Measurements from ENCODE around the gene MARCHF4. TPM values are rescaled to one million over a fixed set of nuclear protein-coding genes. Genes with fewer than 3 reads are reported as not detected.

Gene MARCHF4
- total and polyA plus RNA-seq, 4 donors: 0.13 TPM; not detected in 3

DNA sequence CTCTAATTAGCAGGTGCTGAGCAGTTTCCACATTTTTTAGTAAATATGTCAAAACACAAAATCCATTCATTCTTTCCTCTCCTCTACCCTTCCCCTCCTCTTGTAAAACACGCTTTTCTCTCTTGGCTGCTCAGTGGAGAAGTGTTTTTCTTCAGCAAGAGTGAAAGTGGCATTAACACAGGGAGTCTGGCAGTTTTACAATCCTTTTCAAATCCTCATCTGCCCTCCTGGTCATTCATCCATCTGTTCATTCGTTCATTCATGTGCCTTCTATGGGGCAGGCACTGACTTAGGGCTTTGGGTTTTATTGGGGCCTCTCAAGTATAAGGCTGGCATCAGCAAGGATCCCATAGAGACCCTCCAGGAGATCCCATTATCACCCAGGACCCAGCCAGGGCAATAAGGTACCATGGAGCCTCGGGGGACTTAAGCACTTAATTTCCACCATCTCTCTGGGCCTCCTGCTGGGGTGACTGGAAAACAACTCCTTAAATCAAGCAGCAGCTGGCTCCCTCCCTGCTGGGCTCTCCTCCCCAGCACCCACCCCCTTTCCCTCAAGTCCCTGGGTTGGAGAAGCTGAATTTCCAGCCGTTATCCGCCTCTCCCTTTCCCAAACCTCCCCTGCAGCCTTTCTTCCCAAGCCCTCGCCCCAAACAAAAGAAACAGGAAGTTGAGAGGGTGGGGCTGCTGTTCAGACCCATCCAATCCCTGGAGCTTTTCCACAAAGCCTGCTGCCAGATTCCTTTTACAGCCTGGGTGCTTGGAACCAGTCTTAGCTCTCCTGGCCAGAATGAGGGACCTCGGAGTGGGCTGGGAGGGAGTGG, 32.6 kb downstream of the MARCHF4 start:
- peak in 1 of 2 donors; percentile 51 for DNase-seq
- 5 to 8% methylated on average over 7 of the region's 7 CpGs for WGBS, 2 donors
- Histone ChIP-seq H3K4me3 (ENCODE audit: low read length in 2 of 2) (no peak overlapping the region), H3K4me1 (ENCODE audit: control insufficient read depth in 1 of 2, insufficient read depth in 2 of 2, low read length in 2 of 2) (no peaks in the 10 kb centered on the region), H3K27ac (ENCODE audit: low read depth in 1 of 2, low read length in 2 of 2) (peak overlapping the region in 1 of 2 donors; percentile 22), H3K9me3 (ENCODE audit: control insufficient read depth, low read length) (no peaks in the 10 kb centered on the region), H3K36me3 (ENCODE audit: control insufficient read depth in 1 of 2, insufficient read depth in 2 of 2, low read length in 1 of 2) (no peaks in the 10 kb centered on the region), H3K27me3 (ENCODE audit: control insufficient read depth in 1 of 2, insufficient read depth in 2 of 2, low read length in 1 of 2) (no peaks in the 10 kb centered on the region)
- intact Hi-C loops (cut with DNase I): no loop called here
- ATAC-seq (ENCODE audit: low FRiP score): peak; percentile 48

DNA sequence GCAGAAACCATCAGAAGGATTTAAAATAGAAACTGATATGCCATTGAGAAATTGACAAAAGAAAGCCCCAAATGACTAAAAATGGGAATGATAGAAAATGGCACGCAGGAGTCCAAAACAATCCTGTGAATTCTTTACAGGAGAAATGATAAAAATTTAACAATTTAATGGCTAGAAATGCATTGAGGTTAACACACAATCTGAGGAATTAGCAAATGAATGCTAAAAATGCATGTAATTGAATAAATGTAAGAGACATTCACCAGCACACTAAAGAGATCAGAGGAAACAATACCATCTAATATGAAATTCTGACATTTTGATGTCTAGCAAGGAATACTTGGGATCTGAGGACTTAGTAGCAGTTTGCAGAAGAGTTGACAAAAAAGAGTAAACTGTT, 37.0 kb downstream of the MARCHF4 start:
- H3K27ac ChIP-seq (ENCODE audit: low read depth in 1 of 2, low read length in 2 of 2): no peak overlapping the region
- DNase-seq: no peak
- no peak for ATAC-seq (ENCODE audit: low FRiP score)
- no peaks in the 10 kb centered on the region for H3K4me1 ChIP-seq (ENCODE audit: control insufficient read depth in 1 of 2, insufficient read depth in 2 of 2, low read length in 2 of 2)
- H3K4me3 ChIP-seq (ENCODE audit: low read length in 2 of 2): no peak overlapping the region
- H3K9me3 ChIP-seq (ENCODE audit: control insufficient read depth, low read length): no peaks in the 10 kb centered on the region
- no peaks in the 10 kb centered on the region for H3K36me3 ChIP-seq (ENCODE audit: control insufficient read depth in 1 of 2, insufficient read depth in 2 of 2, low read length in 1 of 2)
- H3K27me3 ChIP-seq (ENCODE audit: control insufficient read depth in 1 of 2, insufficient read depth in 2 of 2, low read length in 1 of 2): no peaks in the 10 kb centered on the region
- 38 to 44% methylated on average over 1 of the region's 1 CpG for WGBS, 2 donors
- intact Hi-C loops (cut with DNase I): no loop called here

DNA sequence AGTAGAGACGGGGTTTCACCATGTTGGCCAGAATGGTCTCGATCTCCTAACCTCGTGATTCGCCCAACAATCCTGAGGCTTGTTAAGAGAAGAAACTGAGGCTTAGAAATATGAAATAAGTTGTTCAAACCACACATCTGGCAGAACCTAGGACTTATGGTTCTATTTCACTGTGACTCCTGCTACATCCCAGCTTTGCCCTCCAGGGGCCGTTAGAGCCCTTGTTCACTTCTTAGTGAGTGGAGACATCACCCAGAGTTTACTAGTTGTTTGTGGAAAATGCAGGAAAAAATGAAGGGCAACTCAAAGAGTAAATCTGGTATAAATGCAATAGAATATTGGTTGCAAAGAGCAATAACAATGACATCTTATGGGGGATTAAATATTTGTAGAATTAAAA, 43.9 kb downstream of the MARCHF4 start:
- intact Hi-C loops (cut with DNase I): no loop called here
- H3K4me3 ChIP-seq (ENCODE audit: low read length in 2 of 2): no peak overlapping the region
- DNase-seq (no peak), ATAC-seq (ENCODE audit: low FRiP score) (no peak)
- H3K4me1 ChIP-seq (ENCODE audit: control insufficient read depth in 1 of 2, insufficient read depth in 2 of 2, low read length in 2 of 2): no peaks in the 10 kb centered on the region
- 85 to 90% methylated on average over 5 of the region's 5 CpGs for WGBS, 2 donors
- no peak overlapping the region for H3K27ac ChIP-seq (ENCODE audit: low read depth in 1 of 2, low read length in 2 of 2)
- H3K9me3 ChIP-seq (ENCODE audit: control insufficient read depth, low read length): no peaks in the 10 kb centered on the region
- H3K27me3 ChIP-seq (ENCODE audit: control insufficient read depth in 1 of 2, insufficient read depth in 2 of 2, low read length in 1 of 2): no peaks in the 10 kb centered on the region
- H3K36me3 ChIP-seq (ENCODE audit: control insufficient read depth in 1 of 2, insufficient read depth in 2 of 2, low read length in 1 of 2): no peaks in the 10 kb centered on the region

DNA sequence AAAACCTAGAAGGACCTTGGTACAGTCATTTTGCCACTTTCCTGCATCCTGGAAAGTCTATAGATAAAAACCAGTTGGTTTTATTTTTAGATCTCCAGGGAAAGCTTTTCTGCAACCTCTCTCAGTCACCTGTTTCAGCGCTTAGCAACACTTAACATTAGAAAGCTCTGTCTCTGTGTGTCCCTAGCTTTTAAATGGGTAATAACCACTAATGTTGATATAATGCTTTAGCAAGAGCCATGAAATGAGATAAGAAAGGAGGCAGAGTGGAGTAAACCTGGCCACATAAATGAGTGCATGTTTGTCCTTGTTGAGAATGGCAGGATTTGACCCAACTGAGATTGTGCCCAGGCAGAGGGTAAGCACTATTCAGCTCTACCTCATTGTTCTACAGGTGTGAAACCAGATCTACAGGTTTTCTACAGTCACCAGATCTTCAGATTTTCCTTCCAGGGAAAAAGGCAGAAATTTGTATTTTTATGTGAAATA, 44.8 kb downstream of the MARCHF4 start:
- Histone ChIP-seq H3K27me3 (ENCODE audit: control insufficient read depth in 1 of 2, insufficient read depth in 2 of 2, low read length in 1 of 2) (no peaks in the 10 kb centered on the region), H3K36me3 (ENCODE audit: control insufficient read depth in 1 of 2, insufficient read depth in 2 of 2, low read length in 1 of 2) (no peaks in the 10 kb centered on the region), H3K4me1 (ENCODE audit: control insufficient read depth in 1 of 2, insufficient read depth in 2 of 2, low read length in 2 of 2) (no peaks in the 10 kb centered on the region), H3K9me3 (ENCODE audit: control insufficient read depth, low read length) (no peaks in the 10 kb centered on the region), H3K27ac (ENCODE audit: low read depth in 1 of 2, low read length in 2 of 2) (no peak overlapping the region), H3K4me3 (ENCODE audit: low read length in 2 of 2) (no peak overlapping the region)
- ATAC-seq (ENCODE audit: low FRiP score) (no peak), DNase-seq (no peak)
- 85 to 88% methylated on average over 1 of the region's 1 CpG for WGBS, 2 donors
- intact Hi-C loops (cut with DNase I): no loop called here

Other genes starting within 250 kb of the MARCHF4 start
- gene SMARCAL1, start 40.0 kb upstream of the MARCHF4 start, total RNA-seq: 10 to 100 TPM; 13.9 to 29.8 TPM
- gene SMARCAL1, start 40.0 kb upstream of the MARCHF4 start, polyA plus RNA-seq: 10 to 100 TPM in 1 of 2 donors, 1 to 10 TPM in 1; 9.4 to 10.9 TPM
- gene RPL37A, start 126.4 kb upstream of the MARCHF4 start, total RNA-seq: 1,000 to 10,000 TPM; 1,684 to 1,766 TPM
- 1,000 to 10,000 TPM; 4,723 to 6,118 TPM for gene RPL37A, start 126.4 kb upstream of the MARCHF4 start, polyA plus RNA-seq